Adipose tissue (tissue), 3 donors: ENCODE results near the gene ARL5A. TPM values are rescaled to one million over a fixed set of nuclear protein-coding genes. Genes with fewer than 3 reads are reported as not detected.

Experiments
- H3K27ac ChIP-seq: one replicate; pipeline ENCODE4 v1.5.1; 2013; ENCODE audit warnings: low read depth, low read length
- polyA plus RNA-seq, 3 donors: library from polyadenylated mRNA; stranded (reverse); fragments of 200-250 nt; gene quantifications; one replicate each; pipeline ENCODE4 v1.2.3, GENCODE V29; 2013
- donor health status: healthy with polysubstance abuse.
- donor health status: Bipolar disorder and iron deficiency.
- donor health status: healthy.

ARL5A gene
- polyA plus RNA-seq, 3 donors, result 7.4 to 24.0 (median 15.7) TPM

DNA sequence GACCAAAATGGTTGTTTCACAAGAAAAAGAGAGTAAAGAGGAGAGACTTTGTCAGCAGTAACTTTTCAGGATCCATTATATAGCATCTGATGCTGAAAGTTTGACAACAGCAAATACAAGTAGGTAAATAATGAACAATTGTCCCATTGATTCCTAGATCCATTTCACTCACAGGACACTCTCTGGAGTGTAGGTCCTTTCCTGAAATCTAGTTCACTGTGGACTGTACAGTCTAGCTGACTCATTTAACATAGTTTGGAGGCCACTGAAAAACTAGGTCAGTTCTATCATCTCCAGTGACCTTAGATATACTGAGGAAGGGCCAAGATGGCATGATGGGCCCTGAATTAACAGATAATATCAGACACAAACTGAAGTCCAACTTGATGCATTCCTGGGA is 74.7 kb downstream of the ARL5A start:
- no peak overlapping the region for H3K27ac ChIP-seq

Other genes starting within 250 kb of the ARL5A start
- gene NEB, start 93.9 kb downstream of the ARL5A start, polyA plus RNA-seq, result 1 to 10 TPM in 2 of 3 donors, under 1 TPM in 1; 0.42 to 1.1 (median 1.0) TPM